SW480 (cell line): ENCODE data around the gene YWHAQ.
"Not testable (repeated sequence)": the region's sequence is repeated elsewhere in the genome, so short reads cannot be mapped to it uniquely, and the experiment has no call there.

ENCODE experiments used
- DNase-seq: peaks from one replicate; pipeline ENCODE4 v3.0.0-alpha.2; 2016; ENCODE audit warnings: low spot score

Gene YWHAQ

GRCh38 chr2:9552219-9553178 is 78.3 kb downstream of the YWHAQ start:
- peak; percentile 88 for DNase-seq

GRCh38 chr2:9550859-9551391 is 79.9 kb downstream of the YWHAQ start:
- DNase-seq, result not testable (repeated sequence)

DNA sequence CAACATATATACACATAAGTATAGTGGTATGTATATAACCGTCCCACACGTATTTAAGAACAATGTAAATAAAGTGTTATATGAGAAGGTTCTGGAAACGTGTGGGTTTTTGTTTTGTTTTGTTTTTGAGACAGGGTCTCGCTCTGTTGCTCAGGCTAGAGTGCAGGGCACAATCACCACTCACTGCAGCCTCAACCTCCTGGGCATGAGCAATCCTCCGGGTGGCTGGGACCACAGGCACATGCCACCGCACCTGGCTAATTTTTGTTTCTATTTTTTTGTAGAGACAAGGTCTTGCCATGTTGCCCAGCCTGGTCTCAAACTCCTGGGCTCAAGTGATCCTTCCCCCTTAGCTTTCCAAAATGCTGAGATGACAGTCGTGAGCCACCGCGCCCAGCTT is 81.4 kb downstream of the YWHAQ start:
- no peak for DNase-seq

DNA sequence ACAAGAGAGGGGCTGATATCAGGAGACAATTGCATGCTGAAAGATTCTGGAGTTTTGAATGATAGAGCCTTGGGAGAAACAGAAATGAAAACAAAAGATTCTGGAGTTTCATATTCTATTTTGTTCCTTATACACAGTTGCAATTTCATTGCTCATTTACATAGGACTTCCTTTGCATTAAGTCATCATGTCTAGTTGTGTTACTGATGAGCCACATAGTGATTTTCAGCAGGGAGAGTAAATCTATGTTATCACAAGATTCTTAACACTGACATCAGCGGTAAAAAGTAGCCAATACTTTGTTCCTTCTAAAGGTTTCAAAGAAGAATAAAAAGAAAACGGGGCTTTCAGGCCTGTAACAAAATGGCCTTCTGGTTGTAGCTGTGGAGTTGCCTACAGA is 82.3 kb downstream of the YWHAQ start:
- no peak for DNase-seq

DNA sequence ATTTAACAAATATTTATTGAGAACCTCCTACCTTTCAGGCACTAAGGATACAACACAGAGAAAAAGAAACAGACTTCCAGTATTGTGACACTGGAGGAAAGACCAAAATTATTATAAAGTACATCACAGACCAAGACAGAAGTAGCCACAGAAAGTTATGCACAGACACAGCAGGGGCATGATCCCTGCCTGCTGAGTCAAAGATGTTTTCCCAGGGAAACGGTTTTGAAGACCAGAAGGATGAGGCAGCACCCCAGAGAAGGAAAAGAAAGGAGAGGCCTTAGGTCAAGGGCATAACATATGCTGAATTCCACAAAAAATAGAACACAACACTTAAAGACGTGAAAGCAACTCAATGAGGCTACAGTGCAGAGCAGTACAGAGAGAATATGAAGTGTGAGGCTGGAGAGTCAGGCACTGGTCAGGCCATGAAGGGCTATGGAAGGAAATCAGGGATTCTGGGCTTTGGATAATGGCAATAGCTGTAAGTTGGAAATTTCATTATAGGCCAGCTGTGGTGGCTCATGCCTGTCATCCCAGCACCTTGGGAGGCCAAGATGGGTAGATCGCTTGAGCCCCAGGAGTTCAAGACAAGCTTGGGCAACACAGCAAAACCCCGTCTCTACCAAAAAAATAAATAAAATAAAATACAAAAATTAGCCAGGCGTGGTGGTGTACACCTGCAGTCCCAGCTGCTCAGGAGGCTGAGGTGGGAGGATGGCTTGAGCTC is 83.4 kb downstream of the YWHAQ start:
- no peak for DNase-seq

- no peak for DNase-seq
These were observed 85.3 kb downstream of the YWHAQ start for GRCh38 chr2:9545502-9545901.

DNA sequence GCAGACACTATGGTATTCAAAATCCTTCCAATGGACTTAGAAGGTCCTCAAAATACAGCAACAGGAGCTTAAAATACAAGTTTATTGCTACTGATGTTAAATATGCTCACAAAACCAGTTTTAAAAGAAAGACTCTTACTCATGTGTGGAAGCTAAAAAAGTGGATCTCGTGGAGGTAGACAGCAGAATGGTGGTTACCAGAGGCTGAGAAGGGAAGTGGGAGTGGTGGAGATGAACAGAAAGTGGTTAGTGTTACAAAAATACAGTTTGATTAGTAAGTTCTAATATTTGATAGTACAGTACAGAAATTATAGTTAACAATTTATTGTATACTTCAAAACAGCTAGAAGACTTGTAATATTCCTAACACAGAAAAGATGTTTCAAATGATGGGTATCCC is 87.2 kb downstream of the YWHAQ start:
- DNase-seq, result no peak

DNA sequence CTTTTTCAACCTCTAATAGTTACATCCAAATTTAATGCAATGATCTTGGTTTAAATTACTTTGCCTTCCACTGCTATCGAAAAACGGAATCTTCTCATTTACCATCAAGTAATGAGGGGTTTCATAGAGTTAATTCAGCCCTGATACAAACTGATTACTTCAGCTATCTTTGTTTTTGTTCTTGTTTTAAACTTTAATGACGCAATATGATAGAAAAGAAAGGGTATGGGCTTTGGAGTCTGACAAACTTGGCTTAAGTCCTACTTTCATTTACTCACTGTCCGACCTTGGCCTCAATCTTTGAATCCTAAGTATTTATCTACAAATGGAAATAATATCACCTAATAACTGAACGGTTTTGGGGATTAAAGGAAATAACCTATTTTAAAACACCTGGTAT is 91.3 kb downstream of the YWHAQ start:
- DNase-seq, result no peak

DNA sequence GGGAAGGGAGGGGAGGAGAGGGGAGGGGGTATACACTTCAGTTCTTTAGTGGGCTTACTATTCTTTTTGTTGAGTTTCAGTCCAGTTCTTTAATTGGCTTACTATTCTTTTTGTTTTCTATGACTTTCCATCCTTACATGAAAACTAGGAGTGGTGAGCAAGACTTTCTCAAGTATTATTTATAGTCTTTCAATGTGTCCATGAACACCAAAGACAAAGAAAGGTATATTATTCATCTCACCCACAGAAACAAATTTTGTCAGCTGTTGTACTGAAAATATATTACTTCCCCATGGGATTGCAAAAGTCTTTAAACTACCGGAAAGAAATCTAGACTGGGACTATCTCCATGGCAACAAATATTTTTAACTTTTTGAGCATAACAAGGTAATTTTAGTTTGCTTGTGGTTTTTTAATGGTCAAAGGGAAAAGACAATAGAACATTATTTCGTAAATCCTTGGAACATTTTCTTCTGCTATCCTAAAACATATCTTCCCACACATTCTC is 92.7 kb downstream of the YWHAQ start:
- no peak for DNase-seq

DNA sequence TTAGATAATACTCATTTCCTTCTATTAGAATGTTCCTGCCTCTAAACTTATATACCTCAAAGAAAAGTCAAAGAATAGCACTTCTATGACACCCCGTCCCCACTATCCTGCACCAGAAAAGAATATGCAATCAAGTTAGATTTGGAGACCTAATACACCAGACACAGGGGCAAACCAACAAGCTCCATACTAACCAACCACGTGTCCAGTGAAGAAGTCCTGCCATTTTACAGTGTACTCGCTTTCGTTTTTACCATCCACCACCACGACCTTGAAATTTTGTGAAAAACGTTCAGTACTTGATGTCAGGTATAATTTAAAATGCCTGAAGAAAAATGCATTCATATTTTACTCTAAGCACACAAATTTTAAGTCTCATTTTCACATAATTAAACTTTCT is 94.3 kb downstream of the YWHAQ start:
- DNase-seq, result no peak

DNA sequence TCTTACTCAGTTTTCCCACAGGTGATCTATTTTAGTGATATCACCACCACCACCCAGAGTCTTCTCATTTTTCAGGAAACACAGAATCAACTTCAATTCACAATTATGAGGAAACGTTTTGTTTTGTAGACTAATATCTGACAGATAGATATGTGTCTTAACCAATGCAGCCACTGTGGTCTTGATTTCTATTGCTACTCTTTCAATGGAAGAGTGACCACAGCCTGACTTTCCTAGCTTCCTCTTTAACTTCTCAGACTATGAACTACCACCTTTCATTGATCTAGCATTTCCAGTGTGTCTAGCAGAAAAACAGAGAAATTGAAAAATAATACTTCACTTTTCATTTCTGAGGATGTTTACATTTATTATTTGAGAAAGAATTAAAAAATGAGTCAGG is 95.6 kb downstream of the YWHAQ start:
- DNase-seq, result no peak
